Activated CD4-positive, CD25-positive, alpha-beta regulatory T cell treated with anti-CD3 and anti-CD28 coated beads, Interleukin-2, amount 50 U/mL, for 72 hours (primary cell): ENCODE data around the gene TDRD12.
"Not testable (repeated sequence)": the region's sequence is repeated elsewhere in the genome, so short reads cannot be mapped to it uniquely, and the experiment has no call there.

Experiments
- DNase-seq: peaks from one replicate; pipeline ENCODE4 v3.0.0; 2021

Gene TDRD12

DNA sequence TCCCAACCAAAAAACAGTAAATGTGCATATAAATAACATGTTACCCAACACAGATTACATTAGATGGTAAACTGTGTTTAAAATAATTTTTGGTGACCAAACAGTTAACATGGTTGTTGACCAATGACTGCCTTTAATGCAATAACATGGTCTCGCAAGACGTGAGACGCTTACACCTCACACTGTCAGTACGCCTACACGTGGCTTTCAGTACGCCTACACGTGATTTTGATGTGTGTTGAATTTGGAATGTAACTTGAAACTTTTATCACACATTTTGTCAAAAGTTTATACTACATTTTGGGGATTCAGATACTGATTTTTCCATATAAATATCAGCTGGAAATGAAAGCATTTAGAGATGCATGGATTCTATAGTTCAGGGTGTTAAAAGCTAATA is 118.0 kb downstream of the TDRD12 start:
- no peak for DNase-seq

DNA sequence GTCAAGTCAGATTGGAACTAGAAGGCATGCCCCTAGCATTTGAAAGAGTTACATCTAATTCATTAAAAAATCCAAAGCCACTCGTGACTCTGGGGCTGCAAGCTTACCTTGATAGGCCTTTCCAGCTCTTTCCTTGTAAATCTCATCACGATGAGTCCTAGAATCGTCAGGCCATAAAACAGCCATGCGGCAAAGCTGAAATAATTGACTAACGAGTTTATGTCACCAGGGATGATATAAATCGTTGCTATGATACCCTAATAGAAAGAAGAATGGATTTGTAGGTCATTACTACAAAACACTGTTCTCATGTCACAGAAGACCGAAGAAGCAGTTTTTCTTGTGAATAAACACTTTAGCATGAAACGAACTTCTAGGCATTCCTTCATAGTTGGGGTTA is 122.5 kb downstream of the TDRD12 start:
- DNase-seq, result no peak

DNA sequence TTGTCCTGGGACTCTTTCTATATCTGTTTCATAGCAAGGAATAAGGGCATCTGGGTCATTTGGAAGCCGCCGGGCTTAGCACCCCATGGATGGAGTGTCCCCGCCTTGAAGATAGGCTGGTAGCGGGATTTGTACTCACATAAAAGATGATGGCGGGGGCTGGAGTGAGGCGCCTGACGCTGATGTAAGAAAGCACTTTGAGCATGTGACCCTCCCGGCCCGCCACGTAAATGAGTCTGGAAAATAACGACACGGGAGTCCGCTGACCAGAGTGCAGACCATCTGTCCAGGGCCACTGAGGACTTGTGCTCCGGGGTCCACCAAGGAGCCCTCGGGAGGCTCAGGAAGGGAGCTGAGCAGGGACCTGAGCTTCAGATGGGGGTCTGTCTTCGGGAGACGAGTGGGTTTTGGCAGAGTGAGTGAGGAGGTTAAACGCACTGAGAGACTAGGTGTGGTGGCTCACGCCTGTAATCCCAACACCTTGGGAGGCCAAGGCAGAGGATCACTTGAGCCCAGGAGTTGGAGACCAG is 124.2 kb downstream of the TDRD12 start:
- no peak for DNase-seq

DNA sequence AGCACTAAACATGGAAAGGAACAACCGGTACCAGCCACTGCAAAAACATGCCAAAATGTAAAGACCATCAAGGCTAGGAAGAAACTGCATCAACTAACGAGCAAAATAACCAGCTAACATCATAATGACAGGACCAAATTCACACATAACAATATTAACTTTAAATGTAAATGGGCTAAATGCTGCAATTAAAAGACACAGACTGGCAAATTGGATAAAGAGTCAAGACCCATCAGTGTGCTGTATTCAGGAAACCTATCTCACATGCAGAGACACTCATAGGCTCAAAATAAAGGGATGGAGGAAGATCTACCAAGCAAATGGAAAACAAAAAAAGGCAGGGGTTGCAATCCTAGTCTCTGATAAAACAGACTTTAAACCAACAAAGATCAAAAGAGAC is 128.5 kb downstream of the TDRD12 start:
- not testable (repeated sequence) for DNase-seq

DNA sequence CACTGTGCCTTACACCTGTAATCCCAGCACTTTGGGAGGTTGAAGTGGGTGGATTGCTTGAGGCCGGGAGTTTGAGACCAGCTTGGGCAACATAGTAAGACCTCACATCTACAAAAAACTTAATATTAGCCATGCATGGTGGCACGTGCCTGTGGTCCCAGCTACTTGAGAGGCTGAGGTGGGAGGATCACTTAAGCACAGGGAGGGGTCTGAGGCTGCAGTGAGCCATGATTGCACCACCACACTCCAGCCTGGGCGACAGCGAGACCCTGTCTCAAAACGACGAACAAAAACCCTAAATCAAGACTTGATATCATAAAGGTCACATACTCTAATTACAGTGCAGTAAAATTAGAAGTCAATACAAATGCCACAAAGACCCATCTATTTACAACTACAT is 132.6 kb downstream of the TDRD12 start:
- DNase-seq, result no peak

DNA sequence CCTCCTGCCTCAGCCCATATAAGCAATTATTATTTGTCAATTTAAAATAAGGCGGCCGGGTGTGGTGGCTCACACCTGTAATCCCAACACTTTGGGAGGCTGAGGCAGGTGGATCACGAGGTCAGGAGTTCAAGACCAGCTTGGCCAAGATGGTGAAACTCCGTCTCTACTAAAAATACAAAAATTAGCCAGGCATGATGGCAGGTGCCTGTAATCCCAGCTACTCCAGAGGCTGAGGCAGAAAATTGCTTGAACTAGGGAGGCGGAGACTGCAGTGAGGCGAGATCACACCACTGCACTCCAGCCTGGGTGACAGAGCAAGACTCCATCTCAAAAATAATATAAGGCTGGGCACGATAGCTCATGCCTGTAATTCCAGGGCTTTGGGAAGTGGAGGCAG is 137.3 kb downstream of the TDRD12 start:
- DNase-seq, result not testable (repeated sequence)

DNA sequence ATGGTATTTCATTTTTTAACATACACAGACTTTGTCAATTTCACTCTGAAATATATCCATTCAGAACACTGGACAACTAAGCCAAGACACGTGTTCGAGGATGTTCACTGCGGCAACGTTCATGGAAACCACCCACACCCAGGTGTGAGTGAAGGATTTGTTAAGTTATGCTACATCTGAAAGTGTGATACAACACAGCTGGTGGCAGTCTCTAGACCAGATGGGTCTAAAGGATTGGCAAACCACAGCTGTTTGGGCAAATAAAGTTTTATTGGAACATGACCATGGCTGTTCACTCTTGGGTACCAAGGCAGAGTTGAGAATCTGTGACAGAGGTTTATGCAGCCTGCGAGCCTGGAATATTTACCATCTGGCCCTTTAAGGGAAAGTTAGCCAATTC is 138.0 kb downstream of the TDRD12 start:
- no peak for DNase-seq

DNA sequence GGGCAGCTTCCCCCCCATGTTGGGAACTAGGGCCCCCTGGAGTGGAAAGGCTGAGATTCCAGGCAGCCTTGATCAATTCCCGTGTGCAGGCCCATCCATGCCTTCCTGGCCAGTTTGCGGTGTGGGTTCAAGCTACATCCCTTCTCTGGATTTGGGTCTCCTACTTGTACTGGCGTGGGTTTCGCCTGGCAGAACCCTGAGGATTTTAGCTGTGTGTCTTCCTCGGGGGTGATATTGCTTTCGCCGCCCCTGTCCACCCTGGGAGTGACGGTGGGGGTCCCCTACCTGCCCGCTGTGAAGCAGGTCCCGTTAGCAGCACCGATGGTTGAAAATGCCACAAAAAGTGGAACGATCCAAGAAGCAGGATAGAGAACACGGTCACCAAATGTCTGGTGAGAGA is 138.6 kb downstream of the TDRD12 start:
- DNase-seq, result no peak

DNA sequence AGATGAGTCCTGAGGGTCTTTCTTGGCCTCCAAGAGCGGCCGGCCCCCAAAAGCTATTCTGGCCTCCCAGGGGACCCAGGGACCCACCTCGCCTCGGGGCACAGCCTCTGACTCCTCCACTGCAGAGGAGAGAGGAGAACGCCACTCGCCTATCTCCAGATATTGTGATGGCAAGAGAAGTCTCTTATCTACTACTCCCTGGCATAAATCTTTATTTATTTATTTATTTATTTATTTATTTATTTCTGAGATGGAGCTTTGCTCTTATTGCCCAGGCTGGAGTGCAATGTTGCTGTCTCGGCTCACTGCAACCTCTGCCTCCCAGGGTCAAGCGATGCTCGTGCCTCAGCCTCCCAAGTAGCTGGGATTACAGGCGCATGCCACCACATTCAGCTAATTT is 139.0 kb downstream of the TDRD12 start:
- no peak for DNase-seq

DNA sequence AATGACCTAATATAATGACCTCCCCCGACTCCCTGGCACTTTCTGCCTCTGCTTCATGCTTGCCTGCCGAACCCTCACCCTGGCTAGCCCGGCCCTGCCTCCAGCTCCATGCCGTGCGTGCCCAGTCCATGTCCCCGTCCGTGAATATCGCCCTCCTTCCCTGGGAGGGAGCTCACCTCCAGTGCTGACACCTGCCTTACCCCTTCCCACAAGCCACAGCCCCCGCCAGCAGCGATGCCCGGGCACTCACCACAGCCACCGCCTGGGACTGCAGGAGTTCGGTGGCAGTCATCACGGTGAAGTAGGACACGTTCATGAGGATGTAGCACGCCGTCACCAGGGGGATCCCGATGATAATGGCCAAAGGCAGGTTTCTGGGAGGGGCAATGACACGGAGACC is 140.0 kb downstream of the TDRD12 start:
- no peak for DNase-seq

DNA sequence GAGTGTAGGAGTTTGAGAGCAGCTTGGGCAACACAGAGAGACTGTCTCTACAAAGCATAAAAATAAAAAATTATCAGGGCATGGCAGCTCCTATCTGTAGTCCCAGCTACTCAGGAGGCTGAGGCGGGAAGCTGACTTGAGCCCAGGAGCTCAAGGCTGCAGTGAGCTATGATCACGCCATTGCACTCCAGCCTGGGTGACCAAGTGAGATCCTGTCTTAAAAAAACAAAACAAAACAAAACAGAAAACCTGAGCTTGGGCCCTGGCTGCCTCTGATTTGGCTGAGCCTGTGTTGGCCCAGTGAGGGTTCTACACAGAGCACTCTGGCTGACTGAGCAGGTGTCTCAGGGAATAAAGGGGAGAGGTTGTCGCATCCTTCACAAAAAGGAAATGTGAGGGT is 142.0 kb downstream of the TDRD12 start:
- DNase-seq, result no peak

DNA sequence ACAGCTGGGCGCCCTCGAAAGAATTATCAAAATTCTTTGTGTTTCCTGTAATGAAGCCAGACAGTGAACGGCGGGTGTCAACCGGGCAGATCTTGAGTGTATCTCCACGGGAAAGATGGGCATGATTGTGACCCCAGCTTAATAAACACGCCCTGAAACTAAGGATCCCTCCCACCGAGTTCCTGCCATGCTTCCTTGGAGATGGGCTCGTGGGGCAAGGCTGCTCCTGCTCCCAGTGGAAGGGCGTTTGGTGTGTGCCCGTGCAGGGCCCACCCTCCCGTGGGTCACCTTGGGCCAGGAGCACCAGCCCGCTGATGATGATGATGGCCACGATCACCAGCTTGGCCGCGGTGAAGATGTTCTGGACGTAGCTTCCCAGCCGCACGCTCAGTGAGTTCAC is 142.6 kb downstream of the TDRD12 start:
- no peak for DNase-seq

DNA sequence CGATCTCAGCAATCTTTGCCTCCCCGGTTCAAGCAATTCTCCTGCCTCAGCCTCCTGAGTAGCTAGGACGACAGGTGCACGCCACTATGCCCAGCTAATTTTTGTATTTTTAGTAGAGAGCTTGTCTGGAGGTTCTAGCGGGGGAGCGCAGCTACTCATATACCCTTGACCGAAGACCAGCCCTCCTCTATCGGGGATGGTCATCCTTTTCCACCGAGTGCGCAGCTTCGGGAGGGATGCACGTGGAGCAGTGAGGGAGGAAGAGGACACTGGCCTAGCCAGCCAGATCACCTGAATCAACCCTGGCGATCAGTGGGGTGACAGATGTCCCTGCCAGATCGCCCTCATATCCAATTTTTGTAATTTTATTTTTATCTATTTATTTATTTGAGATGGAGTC is 143.2 kb downstream of the TDRD12 start:
- DNase-seq, result no peak

DNA sequence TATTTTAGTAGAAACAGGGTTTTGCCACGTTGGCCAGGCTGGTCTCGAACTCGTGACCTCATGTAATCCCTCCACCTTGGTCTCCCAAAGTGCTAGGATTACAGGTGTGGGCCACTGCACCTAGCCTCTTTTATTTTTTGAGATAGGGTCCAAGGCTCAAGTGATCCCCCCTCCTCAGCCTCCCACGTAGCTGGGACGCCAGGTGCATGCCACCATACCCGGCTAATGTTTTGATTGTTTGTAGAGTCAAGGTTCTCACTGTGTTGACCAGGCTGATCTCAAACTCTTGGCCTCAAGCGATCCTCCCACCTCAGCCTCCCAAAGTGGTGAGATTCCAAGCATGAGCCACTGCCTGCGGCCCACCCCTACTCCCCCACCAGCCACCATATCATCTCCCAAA is 143.7 kb downstream of the TDRD12 start:
- no peak for DNase-seq

DNA sequence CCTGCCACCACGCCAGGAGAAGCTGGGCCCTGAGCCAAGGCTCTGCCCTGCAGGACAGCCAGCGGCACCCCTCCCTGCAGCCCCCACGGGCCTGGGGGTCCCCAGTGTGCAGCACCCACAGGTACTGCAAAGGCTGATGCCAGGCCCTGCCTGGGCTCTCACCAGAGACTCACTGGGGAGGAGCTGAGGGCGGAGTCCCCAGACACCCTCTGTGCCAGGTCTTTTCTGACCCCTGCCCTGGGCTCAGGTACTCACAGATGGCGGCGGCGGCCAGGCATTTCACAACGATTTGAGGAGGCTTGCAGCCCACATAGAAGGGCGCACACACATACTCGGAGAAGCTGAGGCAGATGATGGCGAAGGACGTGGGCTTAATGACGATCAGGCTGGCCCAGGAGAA is 144.3 kb downstream of the TDRD12 start:
- DNase-seq, result no peak

DNA sequence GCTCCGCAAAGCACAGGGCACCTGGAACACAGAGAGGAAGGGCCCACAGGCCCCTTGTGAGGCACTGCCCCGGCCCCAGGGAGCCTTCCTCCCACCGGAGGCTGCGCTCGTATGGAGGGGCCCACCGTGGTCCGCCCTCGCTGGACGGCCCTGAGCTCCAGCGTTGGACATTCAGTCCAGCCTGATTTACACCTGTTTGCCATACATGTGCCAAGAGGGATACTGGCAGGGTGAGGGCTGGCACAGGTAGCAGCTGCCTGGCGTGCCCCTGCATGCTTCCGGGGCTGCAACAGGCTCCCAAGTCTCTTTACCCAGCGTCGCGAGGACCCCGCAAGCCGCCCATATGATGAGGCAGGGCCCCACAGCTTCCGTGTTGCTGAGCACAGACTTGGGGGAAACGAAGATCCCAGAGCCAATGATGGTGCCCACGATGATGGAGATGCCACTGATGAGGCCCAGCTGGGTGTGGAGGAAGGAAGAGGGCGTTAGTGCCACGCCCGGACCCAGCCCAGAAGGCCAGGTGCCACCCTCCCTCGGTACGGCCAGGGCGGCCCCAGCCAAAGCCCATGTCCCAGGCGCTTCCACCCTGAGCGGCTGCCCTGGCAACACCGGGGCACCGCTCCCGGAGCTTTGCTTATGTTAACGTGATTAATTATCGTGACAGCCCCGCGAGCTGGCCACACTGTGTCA is 144.9 kb downstream of the TDRD12 start:
- DNase-seq, result no peak

DNA sequence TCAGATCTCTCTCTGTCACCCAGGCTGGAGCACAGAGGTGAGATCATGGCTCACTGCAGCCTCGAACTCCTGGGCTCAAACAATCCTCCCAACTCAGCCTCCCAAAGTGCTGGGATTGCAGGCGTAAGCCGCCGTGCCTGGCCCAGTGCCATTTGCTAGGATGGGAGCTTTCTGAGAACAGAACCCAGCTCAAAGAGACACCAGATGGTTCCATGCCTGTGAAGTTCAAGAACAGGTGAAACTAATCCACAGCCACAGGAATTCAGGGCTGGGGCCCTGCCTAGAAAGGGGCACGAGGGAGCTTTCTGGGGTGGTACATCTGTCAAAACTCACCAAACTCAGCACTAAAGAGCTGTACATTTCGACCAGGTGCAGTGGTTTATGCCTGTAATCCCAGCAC is 145.8 kb downstream of the TDRD12 start:
- DNase-seq, result no peak

DNA sequence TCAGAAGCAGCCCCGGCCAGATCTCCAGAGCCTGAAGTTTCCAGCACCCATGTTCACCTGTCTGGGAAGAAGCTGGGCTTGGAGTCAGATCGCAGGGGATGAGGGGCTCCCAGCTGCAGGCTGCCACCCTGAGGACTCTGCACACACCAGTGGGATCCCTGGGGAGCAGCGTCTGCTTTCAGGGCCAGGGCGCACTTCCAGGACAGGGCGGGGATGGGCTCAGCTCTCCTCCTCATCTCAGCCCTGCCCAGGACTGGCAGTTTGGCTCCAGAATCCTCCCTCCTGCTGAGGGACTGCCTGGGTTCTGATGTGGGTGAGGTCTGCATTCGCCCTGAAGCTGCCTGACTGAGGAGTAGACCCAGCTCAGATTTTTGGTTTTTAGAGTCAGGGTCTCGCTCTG is 146.5 kb downstream of the TDRD12 start:
- no peak for DNase-seq

DNA sequence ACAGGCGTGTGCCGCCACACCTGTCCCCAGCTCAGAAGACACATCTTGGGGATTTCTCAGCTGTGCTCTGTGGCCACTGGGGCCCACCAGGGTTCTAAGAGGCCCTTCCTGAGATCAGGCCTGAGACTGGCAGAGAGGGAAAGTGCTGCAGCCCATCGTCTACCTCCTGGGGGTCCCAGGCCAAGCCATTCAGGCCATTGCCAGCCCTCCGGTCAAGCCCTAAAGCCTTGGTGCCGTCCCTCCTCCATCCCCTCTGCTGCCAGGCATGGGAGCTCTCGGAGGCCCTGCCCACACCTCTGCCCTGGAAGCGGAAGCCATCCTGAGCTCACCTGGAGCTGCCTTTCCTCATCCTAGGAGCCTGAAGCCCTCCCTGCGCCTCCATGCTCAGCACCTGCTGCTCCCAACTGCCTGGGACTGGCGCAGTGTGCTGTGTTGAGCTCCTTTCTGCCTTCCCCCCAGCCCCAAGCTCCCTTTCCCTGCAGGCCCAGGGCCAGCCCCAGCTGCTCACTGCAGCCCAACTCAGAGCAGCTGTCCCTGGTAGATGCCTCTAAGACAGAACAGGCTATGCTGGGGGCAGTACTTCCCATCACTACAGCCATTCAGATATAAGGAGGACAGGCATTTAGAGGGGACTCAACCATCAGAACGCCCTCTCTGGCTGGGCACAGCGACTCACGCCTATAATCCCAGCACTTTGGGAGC is 147.1 kb downstream of the TDRD12 start:
- no peak for DNase-seq

DNA sequence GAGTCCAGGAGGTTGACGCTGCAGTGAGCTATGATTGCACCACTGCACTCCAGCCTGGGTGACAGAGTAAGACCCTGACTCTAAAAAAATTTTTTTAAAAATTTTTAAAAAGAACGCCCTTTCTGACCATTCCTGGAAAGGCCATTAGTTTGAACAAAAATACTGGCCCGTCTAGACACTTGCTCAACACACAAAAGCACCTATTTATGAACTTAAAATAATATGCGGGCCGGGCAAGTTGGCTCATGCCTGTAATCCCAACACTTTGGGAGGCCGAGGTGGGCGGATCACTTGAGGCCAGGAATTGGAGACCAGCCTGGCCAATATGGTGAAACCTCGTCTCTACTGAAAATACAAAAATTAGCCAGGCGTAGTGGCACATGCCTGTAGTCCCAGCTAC is 147.9 kb downstream of the TDRD12 start:
- not testable (repeated sequence) for DNase-seq

DNA sequence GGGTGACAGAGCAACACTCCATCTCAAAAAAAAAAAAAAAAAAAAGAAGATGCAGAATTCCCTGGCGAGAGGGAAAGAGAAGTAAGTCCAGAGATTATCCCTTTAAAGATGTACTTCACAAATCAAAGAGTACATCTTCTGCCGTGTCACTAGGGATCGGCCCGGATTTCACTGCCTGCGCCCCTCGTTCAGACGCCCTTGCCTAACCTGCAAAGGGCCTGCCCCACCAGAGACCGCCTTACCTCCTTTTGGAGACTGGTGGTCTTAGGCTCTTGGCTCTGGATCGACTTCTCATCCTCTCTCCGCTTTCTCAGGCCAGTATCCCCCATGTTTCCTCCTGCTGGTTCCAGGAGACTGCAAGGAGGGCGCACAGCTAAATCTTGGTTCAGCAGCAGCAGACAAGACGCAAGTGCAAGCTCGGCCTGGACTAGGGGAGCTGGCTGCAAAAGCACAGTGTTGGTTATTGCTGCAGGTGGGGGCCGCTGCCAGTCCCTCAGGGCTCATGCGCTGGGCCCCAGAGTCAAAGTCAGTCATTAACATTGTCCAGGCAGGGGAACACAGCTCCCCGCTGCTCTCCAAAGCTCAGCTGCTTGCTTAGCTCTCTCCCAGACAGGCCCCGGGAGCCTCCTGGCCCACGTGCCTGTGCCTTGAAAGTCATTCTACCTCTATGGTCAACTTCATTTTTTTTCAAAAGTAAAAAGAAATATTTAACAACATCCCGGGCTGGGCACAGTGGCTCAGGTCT is 148.8 kb downstream of the TDRD12 start:
- no peak for DNase-seq

DNA sequence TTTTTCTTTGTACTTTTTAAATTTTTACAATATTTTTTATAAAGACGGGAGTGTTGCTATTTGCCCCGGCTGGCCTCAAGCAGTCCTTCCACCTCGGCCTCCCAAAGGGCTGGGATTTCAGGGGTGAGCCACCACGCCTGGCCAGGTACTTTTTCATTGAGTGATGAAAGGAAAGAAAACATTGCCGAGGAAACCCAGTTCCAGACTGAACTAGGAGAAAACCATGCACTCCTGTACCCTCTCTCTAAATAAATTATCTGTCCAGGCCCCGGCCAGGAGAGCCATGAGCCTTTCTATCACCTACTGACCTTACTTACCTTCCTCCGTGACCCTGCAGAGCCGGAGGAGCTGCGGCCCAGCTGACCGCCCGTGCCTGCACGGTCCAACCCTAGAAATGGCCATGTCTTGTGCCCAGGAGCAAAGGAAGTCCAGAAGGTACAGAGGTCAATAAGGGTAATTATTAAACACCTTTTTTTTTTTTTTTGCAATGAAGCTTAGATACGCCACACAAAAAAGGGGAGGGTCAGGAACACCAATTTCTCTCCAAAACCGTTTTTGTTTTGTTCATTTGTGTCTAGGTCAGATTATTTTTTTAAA is 149.9 kb downstream of the TDRD12 start, which contains the start of gene SLC7A9:
Gene SLC7A9 (minus strand): TSS at position 399 of the 597 bp plus-strand sequence. CDS start 1,233 bp downstream, outside the sequence.
- DNase-seq, result no peak

DNA sequence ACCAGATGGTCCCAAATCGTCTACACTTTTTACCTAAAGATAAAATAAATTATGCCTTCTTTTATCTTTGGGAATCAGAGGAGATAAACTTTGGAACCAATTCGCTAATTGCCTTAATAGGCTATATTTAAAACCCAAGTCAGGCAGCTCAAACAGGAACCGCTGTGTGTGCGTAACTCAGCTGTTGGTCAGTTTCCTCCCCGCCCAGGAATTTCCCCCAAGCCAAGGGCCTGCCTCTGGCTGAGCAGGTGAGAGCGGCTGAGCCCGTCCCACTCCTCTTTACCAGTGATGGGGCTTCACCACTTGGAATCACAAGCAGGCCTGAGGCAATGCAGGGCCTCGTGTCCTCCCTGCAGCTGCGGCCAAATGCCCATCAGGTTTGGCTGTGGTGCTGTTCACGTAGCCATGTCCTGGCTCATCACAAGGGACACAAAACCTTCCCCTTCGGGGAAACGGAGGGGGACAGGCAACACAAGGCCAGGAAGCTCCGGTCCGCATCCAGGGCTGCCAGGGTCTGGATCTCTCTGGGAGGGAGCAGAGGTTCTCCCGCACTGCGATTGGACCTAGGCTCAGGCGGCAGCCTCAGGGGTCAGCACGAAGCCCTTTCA is 150.5 kb downstream of the TDRD12 start:
- DNase-seq, result no peak
